HG03060 (cell line): ENCODE results near the gene ITM2B.
A peak's percentile ranks its signal among the peaks of the same experiment; 100 is the strongest.

Experiments used
- ATAC-seq: cut with Tn5 transposase; IDR thresholded peaks from one replicate; pipeline ENCODE4 v1.9.1; 2021; ENCODE audit warnings: low read depth, moderate number of reproducible peaks; ENCODE audit not compliant: unreplicated experiment

ITM2B gene

DNA sequence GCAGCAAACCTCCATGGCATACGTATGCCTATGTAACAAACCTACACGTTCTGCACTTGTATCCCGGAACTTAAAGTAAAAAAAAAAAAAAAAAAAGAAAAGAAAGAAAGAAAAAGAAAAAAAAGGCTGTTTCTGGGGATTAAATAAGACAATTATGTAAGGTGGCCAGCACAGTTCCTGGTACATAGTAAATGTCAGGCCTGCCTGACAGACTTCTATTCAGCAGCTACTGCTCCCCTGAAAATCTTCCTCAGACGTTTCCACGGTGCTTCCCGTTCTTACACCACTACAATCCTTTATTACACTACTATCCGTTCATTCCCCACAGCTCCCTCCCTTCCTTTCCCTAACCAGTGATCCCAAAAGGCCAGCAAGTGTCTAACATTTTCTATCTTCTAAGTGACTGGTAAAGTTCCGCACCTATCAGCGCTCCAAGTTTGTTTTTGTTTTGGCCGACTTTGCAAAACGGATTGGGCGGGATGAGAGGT is 69.9 kb downstream of the ITM2B start:
- no peak for ATAC-seq

DNA sequence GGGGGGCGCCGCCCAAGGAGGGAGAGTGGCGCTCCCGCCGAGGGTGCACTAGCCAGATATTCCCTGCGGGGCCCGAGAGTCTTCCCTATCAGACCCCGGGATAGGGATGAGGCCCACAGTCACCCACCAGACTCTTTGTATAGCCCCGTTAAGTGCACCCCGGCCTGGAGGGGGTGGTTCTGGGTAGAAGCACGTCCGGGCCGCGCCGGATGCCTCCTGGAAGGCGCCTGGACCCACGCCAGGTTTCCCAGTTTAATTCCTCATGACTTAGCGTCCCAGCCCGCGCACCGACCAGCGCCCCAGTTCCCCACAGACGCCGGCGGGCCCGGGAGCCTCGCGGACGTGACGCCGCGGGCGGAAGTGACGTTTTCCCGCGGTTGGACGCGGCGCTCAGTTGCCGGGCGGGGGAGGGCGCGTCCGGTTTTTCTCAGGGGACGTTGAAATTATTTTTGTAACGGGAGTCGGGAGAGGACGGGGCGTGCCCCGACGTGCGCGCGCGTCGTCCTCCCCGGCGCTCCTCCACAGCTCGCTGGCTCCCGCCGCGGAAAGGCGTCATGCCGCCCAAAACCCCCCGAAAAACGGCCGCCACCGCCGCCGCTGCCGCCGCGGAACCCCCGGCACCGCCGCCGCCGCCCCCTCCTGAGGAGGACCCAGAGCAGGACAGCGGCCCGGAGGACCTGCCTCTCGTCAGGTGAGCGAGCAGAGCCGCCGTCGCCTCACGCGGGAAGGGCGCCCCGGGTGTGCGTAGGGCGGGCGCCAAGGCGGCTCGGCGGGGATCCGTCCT is 70.5 kb downstream of the ITM2B start, which contains the start of gene RB1:
Gene RB1, plus strand, starts transcription at position 393 of the 784 bp plus-strand sequence. Its CDS starts 162 bp downstream, at position 555.
- peak; percentile 45 for ATAC-seq

DNA sequence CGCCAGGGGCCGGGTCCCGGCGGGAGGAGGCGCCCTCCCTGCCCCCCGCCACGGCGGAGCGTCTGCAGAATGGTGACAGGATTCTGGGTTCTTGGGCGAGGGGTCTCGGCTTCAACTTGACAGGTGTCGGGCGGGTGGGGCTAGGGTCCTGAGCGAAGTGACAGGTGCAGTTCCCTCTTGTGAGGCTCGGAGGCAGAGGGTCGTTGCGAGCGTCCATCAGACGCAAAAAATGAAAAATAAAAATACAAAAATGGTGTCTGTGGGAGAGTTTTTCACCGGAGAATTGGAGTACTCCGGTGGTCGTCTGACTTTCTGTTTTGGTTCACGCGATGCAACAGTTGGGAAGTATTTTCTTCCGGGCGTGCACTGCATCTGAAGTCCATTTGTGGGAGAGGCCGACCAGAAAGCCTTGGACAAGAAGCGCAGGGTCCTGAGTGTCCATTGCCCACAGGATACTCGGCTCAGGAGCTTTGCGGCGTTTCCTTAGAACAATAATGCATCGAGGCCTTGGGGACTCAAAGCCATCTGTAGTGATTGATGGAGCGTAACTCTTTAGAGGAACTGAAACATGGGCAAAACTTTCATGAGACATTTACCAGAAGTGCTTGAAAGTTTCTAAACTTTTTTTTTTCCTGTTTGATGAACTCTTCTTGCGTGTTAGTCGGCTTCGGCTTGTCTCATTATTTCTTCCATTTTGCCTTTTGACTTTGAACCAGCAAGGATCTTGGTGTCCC is 71.3 kb downstream of the ITM2B start:
- ATAC-seq = peak; percentile 74

- no peak for ATAC-seq
These were observed 78.2 kb downstream of the ITM2B start for GRCh38 chr13:48311223-48311622.

GRCh38 chr13:48315969-48316650 is 83.1 kb downstream of the ITM2B start:
- no peak for ATAC-seq

- no peak for ATAC-seq
These were observed 84.0 kb downstream of the ITM2B start for GRCh38 chr13:48316826-48317510.

DNA sequence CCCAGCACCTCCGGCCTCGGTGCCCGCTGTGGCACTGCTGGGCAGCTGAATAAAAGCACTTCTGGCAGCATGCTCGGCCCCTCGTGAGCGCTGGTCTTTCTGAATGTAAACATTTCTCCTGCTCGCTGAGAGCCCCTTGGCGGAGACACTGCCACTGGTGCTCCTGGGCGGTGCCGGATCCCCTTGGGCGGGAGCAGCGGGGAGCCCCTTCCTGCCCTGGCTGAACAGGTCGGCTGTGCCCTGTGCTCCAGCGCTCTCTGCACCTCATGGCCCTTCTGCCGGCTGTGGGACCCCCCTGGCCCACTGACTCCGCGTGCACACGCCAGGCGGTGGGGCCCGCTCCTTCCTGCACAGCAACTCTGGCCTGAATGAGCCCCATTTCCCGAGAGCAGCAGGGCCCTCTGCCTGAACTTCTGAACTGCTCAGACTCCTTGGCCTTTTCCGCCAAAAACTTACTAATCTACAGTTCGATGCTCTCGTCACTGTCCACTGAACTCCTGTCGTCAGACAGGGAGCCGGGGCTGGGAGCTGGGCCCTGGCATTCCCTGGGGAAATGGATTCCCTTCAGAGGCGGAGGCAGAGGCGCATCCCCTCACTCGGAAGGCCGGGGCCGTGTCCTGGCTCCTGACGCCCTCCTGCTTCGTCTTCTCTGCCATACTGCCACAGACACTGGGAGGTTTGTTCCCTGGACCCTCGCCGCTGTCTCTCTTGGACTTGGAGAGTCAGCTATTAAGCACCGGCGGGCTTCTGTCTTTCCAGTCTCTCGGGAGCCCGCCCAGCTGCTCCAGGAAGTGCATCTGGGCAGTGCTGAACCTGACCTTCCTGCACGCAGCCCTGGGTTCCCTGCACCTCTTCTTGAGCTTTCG is 84.7 kb downstream of the ITM2B start:
- ATAC-seq = no peak

GRCh38 chr13:48318377-48318811 is 85.4 kb downstream of the ITM2B start:
- ATAC-seq = no peak

DNA sequence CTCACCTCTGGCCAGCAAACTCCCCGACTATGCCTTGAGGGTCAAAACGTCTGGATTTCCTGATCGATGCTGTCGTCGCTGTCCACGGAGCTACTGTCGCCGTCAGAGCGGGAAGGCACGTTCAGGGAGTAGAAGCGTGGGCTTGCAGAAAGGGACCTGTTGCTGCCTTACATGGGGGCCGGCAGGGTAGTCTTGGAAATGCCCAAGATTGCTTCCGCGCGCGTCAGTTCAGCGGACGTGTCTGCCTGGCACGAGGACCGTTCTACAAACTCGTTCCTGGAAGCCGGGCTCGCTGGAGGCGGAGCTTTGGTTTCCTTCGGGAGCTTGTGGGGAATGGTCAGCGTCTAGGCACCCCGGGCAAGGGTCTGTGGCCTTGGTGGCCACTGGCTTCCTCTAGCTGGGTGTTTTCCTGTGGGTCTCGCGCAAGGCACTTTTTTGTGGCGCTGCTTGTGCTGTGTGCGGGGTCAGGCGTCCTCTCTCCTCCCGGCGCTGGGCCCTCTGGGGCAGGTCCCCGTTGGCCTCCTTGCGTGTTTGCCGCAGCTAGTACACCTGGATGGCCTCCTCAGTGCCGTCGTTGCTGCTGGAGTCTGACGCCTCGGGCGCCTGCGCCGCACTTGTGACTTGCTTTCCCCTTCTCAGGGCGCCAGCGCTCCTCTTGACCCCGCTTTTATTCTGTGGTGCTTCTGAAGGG is 86.0 kb downstream of the ITM2B start:
- ATAC-seq = no peak
